K562 (cell line): ENCODE measurements around the gene DNMT3A. TPM values are rescaled to one million over a fixed set of nuclear protein-coding genes. Genes with fewer than 3 reads are reported as not detected.

Source experiments
- CBFA2T2 ChIP-seq: fragments of 450-650 bp; conservative IDR thresholded peaks from 2 replicates; pipeline ENCODE4 v1.6.1; 2017; ENCODE audit warnings: mild to moderate bottlenecking
- HNRNPK ChIP-seq: fragments of 200-400 bp; formaldehyde crosslinking; IDR thresholded peaks from one replicate; pipeline ENCODE4 v1.6.1; 2018; ENCODE audit warnings: mild to moderate bottlenecking, low read depth, low read length; ENCODE audit not compliant: poor library complexity, severe bottlenecking
- POLR2A ChIP-seq: fragments of 450-650 bp; conservative IDR thresholded peaks from 2 replicates; pipeline ENCODE4 v1.6.1; 2016
- polyA plus RNA-seq, 8 experiments: library from polyadenylated mRNA; depleted of rRNA in 4 of 8; stranded (reverse) in 5 of 8; unstranded in 3 of 8; fragments of >200 nt; fragmentation: Nextera tagmentation in 2 of 8; fragmentation: Illumina TruSeq in 1 of 8; extraction: Ambion mirVana in 2 of 8; extraction: Trizol in 1 of 8; gene quantifications; 2 replicates each; pipeline versions ENCODE4 v1.2.1 to v1.2.3, GENCODE V29; 2011 to 2014; ENCODE audit warnings: inconsistent platforms in 1 of 8, missing spikeins in 1 of 8
- total RNA-seq, 7 experiments: library from RNA; depleted of rRNA in 6 of 7; stranded (reverse); fragments of >200 nt in 6 of 7; fragmentation: Illumina TruSeq in 2 of 7; extraction: Trizol in 2 of 7; gene quantifications; 2 replicates each; pipeline versions ENCODE4 v1.2.1 to v1.2.3, GENCODE V29; 2011 to 2021; ENCODE audit warnings: low replicate concordance in 1 of 7
- TF ChIP-seq, protein P1 (sequence below): fragments of 450-650 bp; IDR thresholded peaks from 2 replicates; pipeline ENCODE4 v1.6.1; 2016; ENCODE audit warnings: mild to moderate bottlenecking, moderate library complexity
- TF ChIP-seq, protein P2 (sequence below): fragments of 250-450 bp; sonication (Bioruptor Pico); IDR thresholded peaks from 2 replicates; pipeline ENCODE4 v1.9.0; 2021; ENCODE audit warnings: mild to moderate bottlenecking
- TF ChIP-seq, protein P3 (sequence below): fragments of 450-650 bp; IDR thresholded peaks from 2 replicates; pipeline ENCODE4 v1.6.1; 2018; ENCODE audit not compliant: partially characterized antibody
- TF ChIP-seq, protein P4 (sequence below): fragments of 450-650 bp; IDR thresholded peaks from 2 replicates; pipeline ENCODE4 v1.6.1; 2017; ENCODE audit warnings: antibody characterized with exemption, mild to moderate bottlenecking

Gene DNMT3A
- total and polyA plus RNA-seq, 9 of the 15 experiments (the other 6 are each of a cell fraction or from before 2014, with no cell fraction given): 3.0 to 16.0 (median 6.1) TPM

DNA sequence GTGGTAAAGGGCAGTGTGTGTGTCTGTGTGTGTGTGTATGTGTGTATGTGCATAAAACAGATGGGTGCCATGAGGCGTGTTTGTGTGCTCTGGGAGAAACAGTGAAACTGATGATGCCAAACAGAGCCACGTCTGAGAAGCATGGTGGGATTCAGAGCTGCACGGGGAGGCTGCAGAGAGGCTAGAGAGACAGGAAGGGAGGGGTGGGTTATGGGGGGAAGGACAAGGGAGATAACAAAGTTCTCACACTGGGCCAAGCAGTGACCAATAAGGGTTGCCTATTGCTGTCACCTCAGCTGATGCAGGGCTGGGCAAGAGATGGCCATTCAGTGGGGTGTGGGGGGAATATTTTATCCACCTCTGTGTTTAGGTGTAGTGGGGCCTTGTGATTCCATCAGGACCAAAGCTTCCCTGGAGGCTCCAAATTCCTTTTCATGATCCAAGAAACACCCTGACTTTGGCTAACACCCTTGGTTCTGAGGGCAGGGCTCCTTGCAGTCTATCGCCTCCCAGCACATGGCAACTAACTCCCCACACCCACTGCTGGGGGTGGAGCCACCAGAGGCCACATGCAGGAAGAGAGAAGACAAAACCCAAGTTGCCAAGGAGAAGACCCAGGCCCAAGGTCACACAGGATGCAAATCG is 119.1 kb downstream of the DNMT3A start (continued):
- TF ChIP-seq HNRNPK (no peak), POLR2A (0 out of 2 replicates have a peak, but pooled peaks have one; percentile 48), CBFA2T2 (no peak)
- TF ChIP-seq, protein P1, sequence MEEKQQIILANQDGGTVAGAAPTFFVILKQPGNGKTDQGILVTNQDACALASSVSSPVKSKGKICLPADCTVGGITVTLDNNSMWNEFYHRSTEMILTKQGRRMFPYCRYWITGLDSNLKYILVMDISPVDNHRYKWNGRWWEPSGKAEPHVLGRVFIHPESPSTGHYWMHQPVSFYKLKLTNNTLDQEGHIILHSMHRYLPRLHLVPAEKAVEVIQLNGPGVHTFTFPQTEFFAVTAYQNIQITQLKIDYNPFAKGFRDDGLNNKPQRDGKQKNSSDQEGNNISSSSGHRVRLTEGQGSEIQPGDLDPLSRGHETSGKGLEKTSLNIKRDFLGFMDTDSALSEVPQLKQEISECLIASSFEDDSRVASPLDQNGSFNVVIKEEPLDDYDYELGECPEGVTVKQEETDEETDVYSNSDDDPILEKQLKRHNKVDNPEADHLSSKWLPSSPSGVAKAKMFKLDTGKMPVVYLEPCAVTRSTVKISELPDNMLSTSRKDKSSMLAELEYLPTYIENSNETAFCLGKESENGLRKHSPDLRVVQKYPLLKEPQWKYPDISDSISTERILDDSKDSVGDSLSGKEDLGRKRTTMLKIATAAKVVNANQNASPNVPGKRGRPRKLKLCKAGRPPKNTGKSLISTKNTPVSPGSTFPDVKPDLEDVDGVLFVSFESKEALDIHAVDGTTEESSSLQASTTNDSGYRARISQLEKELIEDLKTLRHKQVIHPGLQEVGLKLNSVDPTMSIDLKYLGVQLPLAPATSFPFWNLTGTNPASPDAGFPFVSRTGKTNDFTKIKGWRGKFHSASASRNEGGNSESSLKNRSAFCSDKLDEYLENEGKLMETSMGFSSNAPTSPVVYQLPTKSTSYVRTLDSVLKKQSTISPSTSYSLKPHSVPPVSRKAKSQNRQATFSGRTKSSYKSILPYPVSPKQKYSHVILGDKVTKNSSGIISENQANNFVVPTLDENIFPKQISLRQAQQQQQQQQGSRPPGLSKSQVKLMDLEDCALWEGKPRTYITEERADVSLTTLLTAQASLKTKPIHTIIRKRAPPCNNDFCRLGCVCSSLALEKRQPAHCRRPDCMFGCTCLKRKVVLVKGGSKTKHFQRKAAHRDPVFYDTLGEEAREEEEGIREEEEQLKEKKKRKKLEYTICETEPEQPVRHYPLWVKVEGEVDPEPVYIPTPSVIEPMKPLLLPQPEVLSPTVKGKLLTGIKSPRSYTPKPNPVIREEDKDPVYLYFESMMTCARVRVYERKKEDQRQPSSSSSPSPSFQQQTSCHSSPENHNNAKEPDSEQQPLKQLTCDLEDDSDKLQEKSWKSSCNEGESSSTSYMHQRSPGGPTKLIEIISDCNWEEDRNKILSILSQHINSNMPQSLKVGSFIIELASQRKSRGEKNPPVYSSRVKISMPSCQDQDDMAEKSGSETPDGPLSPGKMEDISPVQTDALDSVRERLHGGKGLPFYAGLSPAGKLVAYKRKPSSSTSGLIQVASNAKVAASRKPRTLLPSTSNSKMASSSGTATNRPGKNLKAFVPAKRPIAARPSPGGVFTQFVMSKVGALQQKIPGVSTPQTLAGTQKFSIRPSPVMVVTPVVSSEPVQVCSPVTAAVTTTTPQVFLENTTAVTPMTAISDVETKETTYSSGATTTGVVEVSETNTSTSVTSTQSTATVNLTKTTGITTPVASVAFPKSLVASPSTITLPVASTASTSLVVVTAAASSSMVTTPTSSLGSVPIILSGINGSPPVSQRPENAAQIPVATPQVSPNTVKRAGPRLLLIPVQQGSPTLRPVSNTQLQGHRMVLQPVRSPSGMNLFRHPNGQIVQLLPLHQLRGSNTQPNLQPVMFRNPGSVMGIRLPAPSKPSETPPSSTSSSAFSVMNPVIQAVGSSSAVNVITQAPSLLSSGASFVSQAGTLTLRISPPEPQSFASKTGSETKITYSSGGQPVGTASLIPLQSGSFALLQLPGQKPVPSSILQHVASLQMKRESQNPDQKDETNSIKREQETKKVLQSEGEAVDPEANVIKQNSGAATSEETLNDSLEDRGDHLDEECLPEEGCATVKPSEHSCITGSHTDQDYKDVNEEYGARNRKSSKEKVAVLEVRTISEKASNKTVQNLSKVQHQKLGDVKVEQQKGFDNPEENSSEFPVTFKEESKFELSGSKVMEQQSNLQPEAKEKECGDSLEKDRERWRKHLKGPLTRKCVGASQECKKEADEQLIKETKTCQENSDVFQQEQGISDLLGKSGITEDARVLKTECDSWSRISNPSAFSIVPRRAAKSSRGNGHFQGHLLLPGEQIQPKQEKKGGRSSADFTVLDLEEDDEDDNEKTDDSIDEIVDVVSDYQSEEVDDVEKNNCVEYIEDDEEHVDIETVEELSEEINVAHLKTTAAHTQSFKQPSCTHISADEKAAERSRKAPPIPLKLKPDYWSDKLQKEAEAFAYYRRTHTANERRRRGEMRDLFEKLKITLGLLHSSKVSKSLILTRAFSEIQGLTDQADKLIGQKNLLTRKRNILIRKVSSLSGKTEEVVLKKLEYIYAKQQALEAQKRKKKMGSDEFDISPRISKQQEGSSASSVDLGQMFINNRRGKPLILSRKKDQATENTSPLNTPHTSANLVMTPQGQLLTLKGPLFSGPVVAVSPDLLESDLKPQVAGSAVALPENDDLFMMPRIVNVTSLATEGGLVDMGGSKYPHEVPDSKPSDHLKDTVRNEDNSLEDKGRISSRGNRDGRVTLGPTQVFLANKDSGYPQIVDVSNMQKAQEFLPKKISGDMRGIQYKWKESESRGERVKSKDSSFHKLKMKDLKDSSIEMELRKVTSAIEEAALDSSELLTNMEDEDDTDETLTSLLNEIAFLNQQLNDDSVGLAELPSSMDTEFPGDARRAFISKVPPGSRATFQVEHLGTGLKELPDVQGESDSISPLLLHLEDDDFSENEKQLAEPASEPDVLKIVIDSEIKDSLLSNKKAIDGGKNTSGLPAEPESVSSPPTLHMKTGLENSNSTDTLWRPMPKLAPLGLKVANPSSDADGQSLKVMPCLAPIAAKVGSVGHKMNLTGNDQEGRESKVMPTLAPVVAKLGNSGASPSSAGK: peak; percentile 93
- TF ChIP-seq, protein P2, sequence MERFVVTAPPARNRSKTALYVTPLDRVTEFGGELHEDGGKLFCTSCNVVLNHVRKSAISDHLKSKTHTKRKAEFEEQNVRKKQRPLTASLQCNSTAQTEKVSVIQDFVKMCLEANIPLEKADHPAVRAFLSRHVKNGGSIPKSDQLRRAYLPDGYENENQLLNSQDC: 0 out of 2 replicates have a peak, but pooled peaks have one; percentile 27
- TF ChIP-seq, protein P3, sequence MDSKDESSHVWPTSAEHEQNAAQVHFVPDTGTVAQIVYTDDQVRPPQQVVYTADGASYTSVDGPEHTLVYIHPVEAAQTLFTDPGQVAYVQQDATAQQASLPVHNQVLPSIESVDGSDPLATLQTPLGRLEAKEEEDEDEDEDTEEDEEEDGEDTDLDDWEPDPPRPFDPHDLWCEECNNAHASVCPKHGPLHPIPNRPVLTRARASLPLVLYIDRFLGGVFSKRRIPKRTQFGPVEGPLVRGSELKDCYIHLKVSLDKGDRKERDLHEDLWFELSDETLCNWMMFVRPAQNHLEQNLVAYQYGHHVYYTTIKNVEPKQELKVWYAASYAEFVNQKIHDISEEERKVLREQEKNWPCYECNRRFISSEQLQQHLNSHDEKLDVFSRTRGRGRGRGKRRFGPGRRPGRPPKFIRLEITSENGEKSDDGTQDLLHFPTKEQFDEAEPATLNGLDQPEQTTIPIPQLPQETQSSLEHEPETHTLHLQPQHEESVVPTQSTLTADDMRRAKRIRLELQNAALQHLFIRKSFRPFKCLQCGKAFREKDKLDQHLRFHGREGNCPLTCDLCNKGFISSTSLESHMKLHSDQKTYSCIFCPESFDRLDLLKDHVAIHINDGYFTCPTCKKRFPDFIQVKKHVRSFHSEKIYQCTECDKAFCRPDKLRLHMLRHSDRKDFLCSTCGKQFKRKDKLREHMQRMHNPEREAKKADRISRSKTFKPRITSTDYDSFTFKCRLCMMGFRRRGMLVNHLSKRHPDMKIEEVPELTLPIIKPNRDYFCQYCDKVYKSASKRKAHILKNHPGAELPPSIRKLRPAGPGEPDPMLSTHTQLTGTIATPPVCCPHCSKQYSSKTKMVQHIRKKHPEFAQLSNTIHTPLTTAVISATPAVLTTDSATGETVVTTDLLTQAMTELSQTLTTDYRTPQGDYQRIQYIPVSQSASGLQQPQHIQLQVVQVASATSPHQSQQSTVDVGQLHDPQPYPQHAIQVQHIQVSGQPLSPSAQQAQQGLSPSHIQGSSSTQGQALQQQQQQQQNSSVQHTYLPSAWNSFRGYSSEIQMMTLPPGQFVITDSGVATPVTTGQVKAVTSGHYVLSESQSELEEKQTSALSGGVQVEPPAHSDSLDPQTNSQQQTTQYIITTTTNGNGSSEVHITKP: peak; percentile 71
- TF ChIP-seq, protein P4, sequence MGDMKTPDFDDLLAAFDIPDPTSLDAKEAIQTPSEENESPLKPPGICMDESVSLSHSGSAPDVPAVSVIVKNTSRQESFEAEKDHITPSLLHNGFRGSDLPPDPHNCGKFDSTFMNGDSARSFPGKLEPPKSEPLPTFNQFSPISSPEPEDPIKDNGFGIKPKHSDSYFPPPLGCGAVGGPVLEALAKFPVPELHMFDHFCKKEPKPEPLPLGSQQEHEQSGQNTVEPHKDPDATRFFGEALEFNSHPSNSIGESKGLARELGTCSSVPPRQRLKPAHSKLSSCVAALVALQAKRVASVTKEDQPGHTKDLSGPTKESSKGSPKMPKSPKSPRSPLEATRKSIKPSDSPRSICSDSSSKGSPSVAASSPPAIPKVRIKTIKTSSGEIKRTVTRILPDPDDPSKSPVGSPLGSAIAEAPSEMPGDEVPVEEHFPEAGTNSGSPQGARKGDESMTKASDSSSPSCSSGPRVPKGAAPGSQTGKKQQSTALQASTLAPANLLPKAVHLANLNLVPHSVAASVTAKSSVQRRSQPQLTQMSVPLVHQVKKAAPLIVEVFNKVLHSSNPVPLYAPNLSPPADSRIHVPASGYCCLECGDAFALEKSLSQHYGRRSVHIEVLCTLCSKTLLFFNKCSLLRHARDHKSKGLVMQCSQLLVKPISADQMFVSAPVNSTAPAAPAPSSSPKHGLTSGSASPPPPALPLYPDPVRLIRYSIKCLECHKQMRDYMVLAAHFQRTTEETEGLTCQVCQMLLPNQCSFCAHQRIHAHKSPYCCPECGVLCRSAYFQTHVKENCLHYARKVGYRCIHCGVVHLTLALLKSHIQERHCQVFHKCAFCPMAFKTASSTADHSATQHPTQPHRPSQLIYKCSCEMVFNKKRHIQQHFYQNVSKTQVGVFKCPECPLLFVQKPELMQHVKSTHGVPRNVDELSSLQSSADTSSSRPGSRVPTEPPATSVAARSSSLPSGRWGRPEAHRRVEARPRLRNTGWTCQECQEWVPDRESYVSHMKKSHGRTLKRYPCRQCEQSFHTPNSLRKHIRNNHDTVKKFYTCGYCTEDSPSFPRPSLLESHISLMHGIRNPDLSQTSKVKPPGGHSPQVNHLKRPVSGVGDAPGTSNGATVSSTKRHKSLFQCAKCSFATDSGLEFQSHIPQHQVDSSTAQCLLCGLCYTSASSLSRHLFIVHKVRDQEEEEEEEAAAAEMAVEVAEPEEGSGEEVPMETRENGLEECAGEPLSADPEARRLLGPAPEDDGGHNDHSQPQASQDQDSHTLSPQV: peak; percentile 95
